CD4-positive, alpha-beta T cell treated with Interleukin-1 beta for 1 hour (primary cell): ENCODE measurements around the gene RFK.
A peak's percentile ranks its signal among the peaks of the same experiment; 100 is the strongest.
"Not testable (repeated sequence)": the region's sequence is repeated elsewhere in the genome, so short reads cannot be mapped to it uniquely, and the experiment has no call there.

Experiments
- DNase-seq, 2 donors: peaks; one replicate each; pipeline ENCODE4 v3.0.0-alpha.2; 2020 to 2022

RFK gene

GRCh38 chr9:76369583-76369982 is 24.6 kb downstream of the RFK start:
- DNase-seq, result no peak

- no peak for DNase-seq
Measured at GRCh38 chr9:76366275-76366674, 28.0 kb downstream of the RFK start.

- no peak for DNase-seq
Measured at GRCh38 chr9:76365028-76365427, 29.2 kb downstream of the RFK start.

GRCh38 chr9:76363032-76363395 is 31.2 kb downstream of the RFK start:
- DNase-seq, result no peak

GRCh38 chr9:76362332-76363031 is 31.7 kb downstream of the RFK start:
- DNase-seq, result not testable (repeated sequence)

GRCh38 chr9:76359766-76360165 is 34.5 kb downstream of the RFK start:
- DNase-seq, result no peak

GRCh38 chr9:76359365-76359764 is 34.9 kb downstream of the RFK start:
- DNase-seq, result no peak

GRCh38 chr9:76358628-76359280 is 35.5 kb downstream of the RFK start:
- DNase-seq, result no peak

GRCh38 chr9:76357555-76357954 is 36.7 kb downstream of the RFK start:
- DNase-seq, result no peak

- no peak for DNase-seq
Measured at GRCh38 chr9:76355886-76356285, 38.3 kb downstream of the RFK start.

GRCh38 chr9:76354221-76354620 is 40.0 kb downstream of the RFK start:
- DNase-seq, result no peak

GRCh38 chr9:76353280-76353679 is 40.9 kb downstream of the RFK start:
- DNase-seq, result no peak

- peak in 1 of 2 donors; percentile 19 for DNase-seq
Measured at GRCh38 chr9:76352026-76352620, 42.1 kb downstream of the RFK start.

GRCh38 chr9:76351006-76351405 is 43.2 kb downstream of the RFK start:
- no peak for DNase-seq

GRCh38 chr9:76349865-76350264 is 44.4 kb downstream of the RFK start:
- no peak for DNase-seq

- no peak for DNase-seq
Measured at GRCh38 chr9:76342858-76343257, 51.4 kb downstream of the RFK start.

GRCh38 chr9:76342201-76342600 is 52.0 kb downstream of the RFK start:
- no peak for DNase-seq

GRCh38 chr9:76341616-76342015 is 52.6 kb downstream of the RFK start:
- DNase-seq, result no peak

GRCh38 chr9:76338418-76338817 is 55.8 kb downstream of the RFK start:
- no peak for DNase-seq

GRCh38 chr9:76336027-76336426 is 58.2 kb downstream of the RFK start:
- DNase-seq, result no peak
